HT1080 (cell line): ENCODE data around the gene PALM2AKAP2. TPM values are rescaled to one million over a fixed set of nuclear protein-coding genes. Genes with fewer than 3 reads are reported as not detected.
A peak's percentile ranks its signal among the peaks of the same experiment; 100 is the strongest.

Source experiments
- DNase-seq: peaks from one replicate; pipeline ENCODE4 v3.0.0-alpha.2; 2015; ENCODE audit warnings: low read depth
- total RNA-seq: library from RNA; depleted of rRNA; stranded (reverse); fragments of >200 nt; shearing (Covaris generic); gene quantifications from 2 replicates; pipeline ENCODE4 v1.2.3, GENCODE V29; 2014

Gene PALM2AKAP2
- total RNA-seq, 1 experiment from 2014 or later: 6.3 TPM

DNA sequence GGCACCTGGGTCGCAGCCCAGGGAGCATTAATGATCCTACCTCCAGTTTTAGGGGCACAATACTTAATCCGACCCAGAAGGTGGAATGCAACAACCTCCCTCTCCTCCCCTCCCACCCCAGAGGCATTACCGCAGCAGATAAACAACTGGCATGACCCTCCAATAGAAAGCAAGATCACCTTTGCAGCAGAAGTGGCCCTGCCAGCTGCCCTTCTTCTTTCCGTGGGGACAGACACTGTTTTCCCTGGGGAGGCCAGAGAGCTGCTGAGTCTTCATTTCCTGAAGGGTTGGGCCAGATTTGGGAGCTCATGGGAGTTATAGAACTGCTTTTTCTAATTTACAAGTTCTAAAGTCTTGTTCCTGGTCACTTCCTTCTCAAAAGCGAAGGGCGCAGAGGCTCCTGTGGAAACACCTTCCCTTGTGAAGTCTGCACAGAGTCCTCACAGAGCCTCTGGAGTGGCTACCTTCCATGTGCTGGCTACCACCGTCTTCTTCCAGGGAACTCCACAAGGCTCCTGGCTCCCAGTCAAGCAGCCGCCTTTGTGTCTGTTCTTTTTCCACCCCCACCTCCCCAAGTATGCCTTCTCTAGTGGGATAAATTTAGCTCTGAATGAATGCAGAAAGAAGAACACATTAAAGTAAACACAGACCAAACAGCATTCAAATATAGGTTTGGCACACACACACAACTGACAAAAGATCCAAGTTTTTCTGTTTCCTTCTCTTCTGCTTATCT is 8.0 kb upstream of the PALM2AKAP2 start:
- no peak for DNase-seq

- no peak for DNase-seq
Measured at GRCh38 chr9:109775516-109775915, 4.5 kb upstream of the PALM2AKAP2 start.

DNA sequence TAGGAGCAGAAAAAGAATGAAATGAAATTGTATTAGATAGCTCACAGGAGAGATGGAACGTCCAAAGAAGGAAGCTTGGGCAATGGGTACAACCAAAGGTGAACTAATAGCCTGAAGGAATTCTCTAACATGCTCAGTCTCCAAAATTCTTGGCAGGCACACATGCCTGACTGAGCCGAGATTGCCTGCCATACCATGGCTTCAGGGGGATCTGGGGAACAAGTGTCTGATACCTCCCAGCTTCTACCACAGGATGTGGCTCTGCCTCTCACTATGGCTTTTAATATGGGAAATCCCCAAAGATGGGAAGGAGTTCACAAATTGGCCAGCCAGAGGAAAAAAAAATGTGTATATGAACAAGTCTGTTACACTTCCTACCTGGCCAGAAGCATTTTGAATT is 3.6 kb upstream of the PALM2AKAP2 start:
- DNase-seq: no peak

- peak; percentile 24 for DNase-seq
Measured at GRCh38 chr9:109780453-109781033, 545 bp downstream of the PALM2AKAP2 start.

DNA sequence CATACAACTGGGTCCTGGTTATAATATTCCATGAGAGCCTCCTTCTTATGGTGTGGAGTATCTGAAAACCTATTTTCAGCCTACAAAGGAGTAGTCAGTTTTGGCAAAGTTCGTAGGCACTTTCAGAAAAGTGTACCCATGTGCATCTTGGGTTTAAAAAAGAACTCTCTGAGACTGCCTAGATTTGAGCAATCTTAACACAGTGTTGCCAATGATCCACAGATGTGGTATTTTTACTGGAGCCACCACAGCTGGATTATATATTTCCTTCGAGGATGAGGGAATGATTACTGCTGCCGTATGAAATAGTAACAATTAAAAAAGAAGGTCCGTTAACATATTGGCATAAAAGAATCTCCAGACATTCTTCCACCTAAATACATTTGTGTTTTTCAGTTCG is 1.1 kb downstream of the PALM2AKAP2 start:
- no peak for DNase-seq

DNA sequence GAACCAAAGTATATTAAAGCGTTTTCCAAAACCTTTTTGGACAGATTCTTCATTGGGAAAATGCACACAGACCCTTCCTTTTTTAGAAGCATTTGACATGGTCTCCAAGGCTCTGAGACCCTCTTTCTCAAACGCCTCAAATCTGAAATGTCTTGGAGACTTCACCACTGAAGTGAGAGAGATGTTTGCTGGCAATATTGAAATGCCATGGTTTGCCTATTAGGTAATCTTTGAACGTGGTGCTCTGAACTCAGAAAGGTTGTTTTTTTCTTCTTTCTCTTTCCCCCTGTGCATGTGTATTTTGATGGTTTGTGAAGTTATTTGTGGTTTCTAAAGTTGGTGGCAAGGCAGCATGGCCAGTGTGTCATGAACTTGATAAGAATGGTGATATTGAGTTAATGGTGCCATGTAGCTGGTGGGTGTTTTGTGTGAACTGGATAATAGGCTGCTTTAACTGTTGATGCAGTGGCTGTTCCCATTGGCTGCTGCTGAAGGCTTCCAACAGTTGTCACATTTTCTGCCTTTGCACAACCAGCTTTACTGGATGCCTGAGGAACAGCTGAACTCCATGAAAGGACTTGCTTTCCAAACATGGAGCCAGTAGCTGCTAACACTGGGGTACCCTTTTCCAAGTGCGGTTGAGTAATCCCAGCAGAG is 1.7 kb downstream of the PALM2AKAP2 start:
- peak; percentile 7 for DNase-seq

DNA sequence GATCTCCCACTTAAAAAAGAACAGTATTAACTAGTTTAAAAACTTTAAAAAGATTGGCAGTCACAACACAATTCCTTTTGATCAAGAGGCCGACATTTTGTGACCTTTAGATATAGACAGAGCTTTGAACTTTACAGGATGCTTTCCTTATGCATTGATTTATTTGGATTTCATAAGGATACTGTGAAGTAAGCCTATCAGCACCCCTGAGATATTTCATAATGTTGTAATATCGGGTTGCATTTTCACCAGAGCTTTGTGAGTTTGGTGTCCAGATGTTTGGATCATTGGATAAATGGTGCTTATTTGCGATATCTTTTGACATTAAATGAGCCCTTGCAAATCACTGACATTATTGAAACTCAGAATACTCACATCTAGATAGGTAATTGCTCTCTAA is 7.7 kb downstream of the PALM2AKAP2 start:
- DNase-seq: no peak

DNA sequence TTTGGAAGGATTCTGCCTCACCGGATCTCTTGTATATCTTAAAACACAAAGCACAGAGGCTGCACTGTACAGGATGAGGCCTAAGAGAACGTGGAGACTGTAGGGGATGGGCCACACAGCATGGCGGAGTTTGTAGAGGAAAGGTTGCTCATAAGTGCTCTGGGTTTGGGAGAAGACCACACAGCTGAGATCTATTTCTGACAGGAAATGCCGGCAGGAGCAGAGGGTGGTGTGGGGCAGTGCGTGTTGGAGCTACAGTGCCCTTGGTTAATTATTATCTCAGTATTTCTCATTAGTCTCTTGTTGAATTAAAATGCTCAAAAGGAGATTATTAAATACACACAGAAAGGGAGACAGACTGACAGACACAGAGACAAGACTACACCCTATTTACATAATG is 9.6 kb downstream of the PALM2AKAP2 start:
- DNase-seq: no peak

DNA sequence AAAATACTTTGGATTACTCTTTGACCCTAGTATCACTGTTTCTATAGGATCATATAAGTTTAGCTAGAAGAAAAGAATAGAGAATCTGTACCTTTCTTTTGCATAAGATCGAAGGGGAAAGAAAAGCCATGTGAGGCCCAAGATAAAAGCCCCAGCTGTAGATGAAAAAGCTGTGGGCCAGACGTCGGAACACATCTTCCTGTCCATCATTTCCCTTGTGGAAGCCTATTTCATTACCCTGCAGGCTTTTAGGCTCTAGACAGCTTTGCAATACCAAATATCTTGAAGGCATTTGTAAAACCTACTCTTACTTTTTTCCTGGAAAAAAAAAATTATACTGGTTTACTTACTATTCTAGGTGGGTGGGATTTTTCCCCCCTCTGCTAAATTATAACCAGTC is 10.0 kb downstream of the PALM2AKAP2 start:
- DNase-seq: no peak

GRCh38 chr9:109791003-109791677 is 11.1 kb downstream of the PALM2AKAP2 start:
- DNase-seq: no peak

DNA sequence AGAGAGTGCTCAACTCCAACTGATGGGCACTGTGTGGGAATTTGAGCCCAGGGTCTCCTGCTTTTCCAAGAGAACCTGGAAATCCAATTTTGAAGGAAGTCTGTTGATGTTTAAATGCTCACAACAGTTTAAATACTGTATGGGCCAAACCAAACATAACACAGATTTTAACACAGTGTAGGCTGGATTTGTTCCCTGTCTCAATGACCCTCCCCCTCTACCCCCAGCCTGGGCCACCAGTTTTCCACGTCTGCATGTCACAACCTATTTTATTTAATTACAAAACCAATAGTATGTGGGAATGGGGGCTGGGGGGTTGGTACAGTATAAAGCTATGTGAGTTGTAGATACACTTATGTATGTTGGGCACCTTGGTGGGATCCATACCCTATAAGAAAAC is 11.7 kb downstream of the PALM2AKAP2 start:
- DNase-seq: no peak

DNA sequence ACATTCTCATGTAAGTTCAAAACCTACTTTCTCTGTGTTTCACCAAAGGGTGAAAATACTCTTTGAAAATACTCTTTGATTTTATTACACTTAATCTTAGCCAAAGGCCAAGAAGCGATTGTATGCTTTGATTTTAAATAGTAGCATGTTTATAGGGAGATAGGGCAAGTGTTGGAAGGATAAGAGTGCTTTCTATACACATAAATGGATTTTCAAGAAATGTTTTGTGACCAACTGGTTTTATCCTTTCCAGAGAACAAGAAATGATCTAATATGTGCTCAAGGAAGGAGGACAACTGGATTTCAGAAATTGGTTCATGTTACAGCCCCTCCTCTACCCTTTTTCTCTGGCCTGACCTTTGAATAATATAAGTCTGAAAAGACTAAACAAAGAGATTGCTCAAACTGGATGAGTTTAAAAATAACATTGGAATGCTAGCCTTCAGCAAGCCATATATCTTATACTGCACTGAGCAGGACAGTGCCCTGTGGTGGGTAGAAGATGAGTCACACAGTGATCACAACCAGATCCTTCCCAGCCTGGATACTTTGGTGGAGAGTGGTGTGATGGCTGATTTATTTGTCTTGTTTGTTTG is 13.1 kb downstream of the PALM2AKAP2 start:
- peak; percentile 91 for DNase-seq

DNA sequence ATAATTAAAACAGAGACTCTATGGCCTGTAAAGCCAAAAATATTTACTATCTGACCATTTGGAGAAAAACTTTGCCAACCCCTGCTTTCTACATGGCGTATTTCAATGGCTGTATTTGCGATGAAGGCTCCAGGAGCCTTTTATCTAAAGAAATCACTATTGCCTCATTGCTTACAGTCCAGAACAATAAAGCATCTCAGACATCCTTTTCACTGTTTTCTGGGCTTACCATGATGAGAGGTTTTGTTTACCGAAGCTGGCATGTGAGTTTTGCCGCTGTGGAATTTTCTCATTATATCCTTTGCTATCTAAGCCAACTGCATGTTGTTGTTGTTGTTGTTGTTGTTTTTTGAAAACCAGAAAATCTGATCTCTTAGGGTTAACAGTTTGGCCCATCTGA is 13.9 kb downstream of the PALM2AKAP2 start:
- DNase-seq: no peak

DNA sequence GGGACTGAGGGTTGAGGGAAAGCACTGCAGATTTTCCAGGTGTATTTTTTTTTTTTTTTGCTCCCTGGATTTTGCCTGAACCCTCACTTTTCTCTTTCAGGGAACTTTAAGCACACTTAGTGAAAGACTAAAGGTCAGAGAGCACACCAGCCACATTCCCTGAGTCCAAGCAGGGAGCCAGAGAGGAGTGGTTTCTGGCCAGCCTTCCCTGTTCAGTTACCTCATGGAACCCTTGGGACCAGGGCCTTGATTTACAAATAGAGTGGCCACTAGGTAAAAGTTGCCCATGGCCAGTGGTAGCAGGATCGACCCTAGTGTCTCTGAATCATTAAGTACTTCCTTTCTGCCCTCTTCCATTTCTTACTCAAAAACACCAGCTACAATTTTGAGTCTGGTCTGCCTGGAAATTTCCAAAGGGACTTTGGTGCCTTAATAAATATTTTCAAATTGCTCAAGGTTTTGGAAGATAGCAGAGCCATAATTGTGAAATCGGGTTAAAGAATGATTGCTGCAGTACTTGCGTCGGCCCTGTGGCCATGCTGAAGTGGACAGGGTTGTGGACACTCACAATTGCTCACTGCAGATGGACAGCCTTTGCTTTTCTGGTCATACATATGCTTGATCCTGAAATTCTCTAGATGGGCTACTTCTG is 14.5 kb downstream of the PALM2AKAP2 start:
- DNase-seq: no peak

DNA sequence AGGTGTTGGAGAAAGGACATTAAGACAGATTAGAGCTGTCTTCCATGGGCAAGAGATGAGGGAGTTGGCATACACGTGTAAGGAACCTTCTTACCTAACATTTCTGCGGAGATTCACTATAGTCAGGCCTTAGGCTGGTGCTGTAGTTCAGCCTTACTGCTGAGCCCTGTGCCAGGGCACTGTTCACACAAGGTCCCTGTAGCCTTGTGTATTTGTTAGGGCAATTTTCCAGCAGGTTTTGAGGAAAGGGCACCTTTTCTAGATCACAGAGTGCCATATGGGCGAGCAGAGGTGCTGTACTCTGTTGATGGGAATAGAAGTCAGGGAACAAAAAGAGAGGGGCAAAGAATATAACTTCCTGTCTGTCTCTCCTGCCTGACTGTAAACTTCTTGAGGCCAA is 15.6 kb downstream of the PALM2AKAP2 start:
- no peak for DNase-seq

- DNase-seq: no peak
Measured at GRCh38 chr9:109796078-109796477, 16.1 kb downstream of the PALM2AKAP2 start.

- no peak for DNase-seq
Measured at GRCh38 chr9:109797006-109797405, 17.0 kb downstream of the PALM2AKAP2 start.

DNA sequence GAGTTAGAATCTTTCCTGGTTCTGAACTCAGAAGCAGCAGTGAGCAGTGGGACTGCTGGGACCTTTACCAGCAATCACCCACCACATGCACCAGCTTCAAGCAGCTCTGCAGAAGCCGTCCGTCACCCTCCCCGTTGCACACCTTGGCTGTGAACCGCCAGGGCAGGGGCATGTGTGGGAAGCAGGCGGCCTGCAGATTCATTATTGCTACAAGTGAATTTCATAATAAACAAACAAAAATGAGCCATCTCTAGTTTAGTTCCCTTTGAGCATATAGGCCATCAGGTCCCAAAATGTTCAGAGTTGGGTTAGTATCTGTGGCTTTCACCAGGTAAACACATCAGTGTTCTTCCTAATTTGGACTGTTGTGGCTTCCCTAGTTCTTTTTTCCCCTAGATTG is 17.5 kb downstream of the PALM2AKAP2 start:
- no peak for DNase-seq

DNA sequence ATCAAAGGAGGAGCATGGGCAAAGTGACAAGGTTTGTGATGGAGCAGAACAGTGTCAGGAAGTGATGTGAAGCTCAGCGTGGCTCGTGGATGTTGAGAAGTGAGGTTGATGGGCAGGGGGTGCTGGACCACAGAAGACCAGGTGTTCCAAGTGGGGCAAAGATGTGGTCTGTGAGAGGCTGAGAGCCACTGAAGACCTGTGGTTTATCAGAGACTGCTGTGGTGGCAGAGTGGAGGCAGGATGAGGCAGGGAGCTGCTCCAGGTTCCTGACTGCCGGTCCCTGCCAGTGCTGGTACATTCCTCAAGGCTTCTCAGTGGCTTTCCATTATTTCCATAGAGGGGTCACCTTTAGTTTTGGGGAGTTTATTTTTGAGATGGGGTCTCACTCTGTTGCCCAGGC is 19.1 kb downstream of the PALM2AKAP2 start:
- no peak for DNase-seq

- DNase-seq: peak; percentile 82
Measured at GRCh38 chr9:109799792-109800191, 19.8 kb downstream of the PALM2AKAP2 start.

DNA sequence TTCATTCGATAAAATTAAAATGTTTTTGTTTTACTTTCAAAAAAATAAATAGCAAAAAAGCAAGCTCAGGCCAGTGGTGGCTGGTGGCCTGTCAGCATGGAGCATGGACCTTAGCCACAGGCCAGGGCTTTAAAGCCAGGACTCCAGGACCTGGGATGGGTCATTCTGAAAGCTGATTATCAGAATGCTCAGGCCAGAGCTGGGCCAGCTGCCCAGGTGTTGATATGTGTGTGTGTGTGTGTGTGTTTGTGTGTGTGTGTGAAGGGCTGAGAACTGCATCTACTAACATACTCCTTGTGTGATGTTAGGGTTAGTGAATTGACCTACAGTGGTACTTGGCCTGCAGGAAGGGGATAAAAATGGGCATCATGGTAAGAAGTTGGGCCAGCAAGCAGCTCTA is 21.5 kb downstream of the PALM2AKAP2 start:
- no peak for DNase-seq
